GM19238 (cell line): Measurements from ENCODE around the gene NT5C2.
A peak's percentile ranks its signal among the peaks of the same experiment; 100 is the strongest.

Source experiments
- DNase-seq: peaks from one replicate; pipeline ENCODE4 v3.0.0; 2011; ENCODE audit warnings: low spot score; ENCODE audit not compliant: insufficient read length

NT5C2 gene

DNA sequence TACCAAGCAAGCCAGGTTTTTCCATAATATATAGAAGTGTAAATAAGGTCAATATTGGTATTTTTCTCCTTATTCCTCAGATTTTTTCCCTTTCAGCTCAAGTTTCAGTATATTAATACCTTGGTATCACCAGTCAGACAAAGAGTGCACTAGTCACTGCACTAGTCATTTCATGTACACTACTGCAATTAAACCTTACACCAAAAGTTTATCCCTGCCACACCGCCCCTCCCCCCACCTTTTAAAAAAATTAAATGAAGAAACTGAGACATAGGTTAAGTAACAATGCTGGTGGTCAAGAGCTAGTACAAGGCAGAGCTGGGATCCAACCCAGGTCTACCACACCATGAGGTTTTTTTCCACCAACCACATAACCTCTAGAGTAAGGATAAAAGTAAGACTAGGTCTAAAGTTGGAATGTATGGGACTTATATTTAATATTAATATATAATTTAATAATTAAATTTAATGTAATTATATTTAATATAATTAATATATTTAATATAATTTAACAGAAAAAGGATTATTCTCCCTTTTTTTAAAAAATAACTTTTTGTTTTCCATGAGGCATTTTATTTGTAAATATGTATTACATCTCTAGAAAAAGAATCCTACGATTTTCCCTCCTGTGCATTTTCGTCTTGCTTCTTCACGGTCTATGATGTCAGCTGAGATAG, 68.5 kb downstream of the NT5C2 start:
- no peak for DNase-seq

DNA sequence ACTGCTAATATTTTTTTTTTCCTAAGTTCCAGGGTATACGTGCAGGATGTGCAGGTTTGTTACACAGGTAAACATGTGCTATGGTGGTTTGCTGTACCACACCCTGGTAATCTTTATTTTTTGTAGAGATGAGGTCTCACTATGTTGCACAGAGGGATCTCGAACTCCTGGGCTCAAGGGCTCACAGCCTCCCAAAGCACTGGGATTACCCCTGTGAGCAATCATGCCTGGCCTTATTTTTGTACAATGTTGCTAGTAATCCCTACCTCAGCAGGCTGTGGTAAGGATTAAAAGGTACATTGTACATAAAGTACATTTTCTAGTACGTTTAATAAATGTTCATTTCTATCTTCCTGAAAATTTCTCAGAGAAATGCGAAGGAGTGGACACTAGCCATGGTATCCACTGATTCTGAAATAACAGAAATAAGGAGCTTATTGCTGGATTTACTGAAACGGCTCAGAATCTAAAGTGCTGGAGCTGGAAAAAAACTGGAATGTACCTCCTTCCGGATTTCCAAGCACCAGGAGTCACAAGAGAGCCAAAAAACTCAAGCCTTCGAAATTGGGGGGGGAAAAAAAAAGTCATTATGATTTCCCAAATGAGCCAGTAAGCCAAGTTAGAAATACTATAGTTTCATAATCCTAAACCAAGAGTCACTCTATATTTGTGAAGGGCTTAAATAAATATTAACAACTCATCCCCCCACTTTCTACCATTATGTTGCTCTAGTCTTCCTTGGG, 69.6 kb downstream of the NT5C2 start:
- DNase-seq, result no peak

DNA sequence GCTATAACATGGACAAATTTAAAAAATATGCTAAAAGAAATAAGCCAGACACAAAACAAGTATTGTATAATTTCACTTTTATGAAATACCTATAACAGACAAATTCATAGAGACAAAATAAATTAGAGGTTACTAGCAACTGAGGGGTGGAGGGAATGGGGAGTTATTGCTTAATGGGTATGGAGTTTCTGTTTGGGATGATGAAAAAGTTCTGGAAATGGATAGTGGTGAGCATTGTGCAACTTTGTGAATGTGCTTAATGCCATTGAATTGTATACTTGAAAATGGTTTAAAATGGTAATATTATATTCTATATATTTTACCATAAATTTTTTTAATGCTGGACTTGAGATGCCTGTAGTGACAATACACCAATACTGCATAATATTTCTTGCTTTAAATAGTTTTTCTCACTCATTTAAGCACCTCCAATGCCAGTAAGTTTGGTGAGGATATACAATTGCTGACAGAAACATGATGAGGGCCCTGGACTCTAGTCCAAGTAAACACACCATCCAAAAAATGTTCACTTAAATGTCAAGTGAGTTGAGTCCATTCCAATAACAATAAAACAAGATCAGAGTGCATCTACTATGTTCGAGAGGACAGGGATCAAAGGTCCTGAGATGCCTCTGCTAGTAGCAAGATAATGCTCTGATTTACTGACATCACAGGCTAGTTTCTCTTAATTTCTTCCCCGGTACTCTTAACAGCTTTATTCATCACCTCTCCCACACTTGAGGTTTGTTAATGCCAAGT, 71.9 kb downstream of the NT5C2 start:
- no peak for DNase-seq

DNA sequence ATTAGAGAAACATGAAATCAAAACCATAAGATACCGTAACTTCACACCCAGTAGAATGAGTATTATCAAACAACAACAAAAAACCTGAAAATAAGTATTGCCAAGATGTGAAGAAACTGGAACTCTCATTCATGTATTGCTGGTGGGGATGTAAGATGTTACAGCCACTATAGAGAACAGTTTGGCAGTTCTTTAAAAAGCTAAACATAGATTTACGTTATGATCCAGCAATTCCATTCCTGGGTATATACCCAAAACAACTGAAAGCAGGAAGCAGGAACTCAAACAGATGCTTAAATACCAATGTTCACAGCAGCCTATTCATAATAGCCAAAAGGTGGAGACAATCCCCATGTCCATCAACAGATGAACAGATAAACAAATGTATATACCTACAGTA, 72.5 kb downstream of the NT5C2 start:
- no peak for DNase-seq

DNA sequence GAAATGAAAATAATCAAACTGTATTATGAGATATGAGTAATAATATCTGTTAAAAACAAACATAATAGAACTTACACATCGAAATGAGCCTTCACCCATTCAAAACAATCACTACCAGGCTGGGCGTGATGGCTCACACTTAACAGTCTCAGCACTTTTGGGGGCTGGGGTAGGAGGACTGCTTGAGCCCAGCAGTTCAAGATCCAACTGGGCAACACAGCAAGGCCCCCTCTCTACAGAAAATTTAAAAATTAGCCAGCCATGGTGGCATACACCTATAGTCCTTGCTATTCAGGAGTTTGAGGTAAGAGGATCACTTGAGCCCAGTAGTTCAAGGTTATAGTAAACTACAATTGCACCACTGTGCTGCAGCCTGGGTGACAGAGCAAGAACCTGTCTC, 75.8 kb downstream of the NT5C2 start:
- no peak for DNase-seq

DNA sequence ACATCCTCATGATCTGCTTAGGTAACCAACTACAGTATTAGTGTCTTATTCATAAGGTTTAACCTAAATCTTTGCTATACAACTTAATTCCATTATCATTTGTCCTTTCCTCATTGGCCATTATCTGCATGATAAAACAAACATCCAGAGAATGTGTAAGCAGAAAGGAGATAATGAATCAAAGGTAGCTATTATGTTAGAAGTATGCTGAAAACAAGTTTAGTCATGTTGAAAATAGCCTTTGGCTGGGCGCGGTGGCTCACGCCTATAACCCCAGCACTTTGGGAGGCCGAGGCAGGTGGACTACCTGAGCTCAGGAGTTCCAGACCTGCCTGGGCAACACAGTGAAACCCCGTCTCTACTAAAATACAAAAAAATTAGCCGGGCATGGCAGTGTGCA, 78.2 kb downstream of the NT5C2 start:
- DNase-seq, result no peak

DNA sequence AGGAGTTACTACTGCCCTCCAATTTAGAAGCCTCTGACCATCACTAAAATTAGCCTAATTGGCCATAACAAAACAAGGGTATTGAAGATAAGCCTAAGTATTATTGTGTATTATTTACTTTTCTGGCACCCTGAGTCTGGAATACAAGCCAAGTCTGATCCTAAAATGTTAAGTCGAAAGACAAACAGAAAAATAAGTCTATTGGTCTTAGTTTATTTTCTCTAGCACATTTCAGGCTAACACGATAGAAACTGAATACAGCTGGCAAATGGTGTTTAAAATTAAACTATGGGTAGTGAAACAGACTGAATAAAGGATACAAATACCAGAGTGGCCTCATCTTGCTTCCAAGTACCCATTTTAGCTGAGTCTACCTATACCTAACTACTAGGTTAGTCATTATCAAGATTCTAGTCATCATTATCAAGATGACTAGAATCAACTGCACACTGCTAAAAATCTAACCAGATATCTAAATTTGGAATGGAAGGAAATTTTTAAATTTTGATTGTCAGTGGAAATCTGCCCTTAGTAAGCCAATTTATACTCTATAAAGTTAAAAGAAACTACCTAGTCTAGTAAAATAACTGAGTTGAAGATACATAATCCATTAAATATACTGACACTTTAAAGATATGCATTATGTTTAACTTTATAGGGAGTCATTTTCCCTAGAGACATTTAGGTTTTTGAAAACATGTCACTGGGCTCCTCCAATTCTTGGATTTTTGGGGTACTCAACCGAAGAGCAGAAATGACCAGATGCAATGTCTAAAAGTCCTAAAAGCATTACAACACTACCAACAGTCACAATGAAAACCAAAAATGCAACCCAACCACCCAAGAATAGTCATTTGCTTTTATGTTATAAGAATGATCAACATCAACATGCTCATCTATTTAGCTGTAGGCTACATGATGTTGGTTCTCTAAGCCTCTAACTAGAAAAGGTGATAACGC, 80.9 kb downstream of the NT5C2 start:
- no peak for DNase-seq

DNA sequence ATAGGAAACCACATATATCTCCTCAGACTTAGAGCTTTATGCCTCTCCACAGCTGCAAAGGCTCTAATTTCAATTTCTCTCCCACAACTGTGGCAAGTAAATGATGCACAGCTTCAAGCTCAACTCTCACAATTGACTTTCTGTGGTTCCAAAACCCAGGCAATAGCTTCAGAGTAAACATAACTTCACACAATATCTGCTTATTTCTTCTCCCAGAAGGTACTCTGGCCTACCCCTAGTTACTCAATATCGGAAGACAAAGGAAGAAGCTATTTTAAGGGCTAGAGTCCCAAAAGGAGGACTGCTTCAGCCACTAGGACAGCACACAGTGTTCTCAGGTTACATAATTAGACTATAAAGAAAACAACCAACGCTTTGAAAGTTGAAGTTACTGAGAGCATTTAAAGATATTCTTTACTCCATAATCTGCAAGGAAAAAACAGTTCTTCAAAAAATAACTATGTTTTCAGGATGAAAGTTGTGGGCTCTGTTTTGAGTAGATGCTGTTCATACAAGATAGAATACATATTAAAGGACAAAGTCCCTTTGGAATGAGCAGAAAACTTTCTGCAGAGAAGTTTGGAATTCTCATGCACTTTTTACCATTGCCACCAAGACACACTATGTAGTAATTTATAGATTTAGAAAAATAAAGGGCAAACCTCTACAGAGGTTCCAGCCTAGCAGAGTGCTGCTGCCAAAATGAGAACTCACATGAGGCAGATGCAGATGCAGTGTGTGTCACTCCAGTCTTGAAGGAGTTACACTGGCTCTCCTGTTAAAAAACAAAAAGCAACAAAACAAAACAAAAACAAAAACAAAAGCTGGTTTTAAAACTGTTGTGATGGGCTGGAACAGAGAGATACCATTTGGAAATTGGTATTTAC, 81.8 kb downstream of the NT5C2 start:
- peak; percentile 20 for DNase-seq

DNA sequence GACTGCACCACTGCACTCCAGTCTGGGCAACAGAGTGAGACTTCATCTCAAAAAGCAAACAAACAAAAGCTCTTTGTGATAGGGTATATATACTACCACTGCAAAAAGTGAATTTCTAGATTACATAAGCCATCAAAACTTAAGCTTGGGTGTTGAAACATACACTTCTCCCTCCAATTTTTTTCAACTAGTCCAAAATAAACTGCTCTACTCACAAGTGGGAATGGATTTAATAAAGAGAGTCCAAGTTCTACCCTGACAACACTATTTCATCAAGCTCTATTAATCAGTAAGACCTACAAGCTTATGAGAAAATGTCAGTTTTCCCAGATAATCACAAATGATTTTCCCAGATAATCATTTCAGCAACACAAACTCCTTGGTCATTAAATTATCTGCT, 82.7 kb downstream of the NT5C2 start:
- no peak for DNase-seq

DNA sequence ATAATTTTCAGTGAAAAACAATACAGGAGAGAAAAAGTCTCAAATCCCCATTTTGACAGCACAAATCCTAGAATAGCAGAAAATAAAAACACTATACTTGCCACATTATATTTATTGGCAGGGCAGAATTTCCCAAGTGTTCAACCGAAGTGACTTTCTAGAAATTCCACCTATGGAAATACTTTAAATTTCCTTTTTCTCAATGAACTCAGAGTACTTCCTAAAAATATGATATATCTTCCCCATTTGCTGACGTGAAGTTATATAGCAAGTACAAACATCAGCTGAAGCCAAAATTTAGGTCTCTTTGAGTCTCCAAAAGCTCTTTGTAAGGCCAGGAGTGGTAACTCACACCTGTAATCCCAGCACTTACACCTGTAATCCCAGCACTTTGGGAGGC, 83.3 kb downstream of the NT5C2 start:
- DNase-seq, result no peak

DNA sequence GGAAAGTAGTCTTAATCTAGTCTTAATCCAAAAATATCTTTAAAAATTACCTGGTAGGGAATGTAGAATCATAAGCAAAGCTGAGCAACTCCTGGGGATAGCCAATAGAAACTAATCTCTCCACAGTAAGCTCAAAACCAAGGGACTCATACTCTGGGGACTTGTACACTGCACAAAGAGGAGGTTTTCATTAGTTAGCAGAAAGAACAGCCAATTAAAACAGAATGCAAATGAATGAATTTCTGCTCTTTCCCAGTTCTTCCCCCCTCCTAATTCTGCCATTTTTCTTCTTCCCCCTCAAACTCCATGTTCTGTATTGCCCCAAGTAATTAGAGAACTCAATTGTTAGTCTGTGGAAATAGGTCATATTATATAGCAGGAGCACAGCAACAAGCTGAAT, 86.5 kb downstream of the NT5C2 start:
- no peak for DNase-seq

DNA sequence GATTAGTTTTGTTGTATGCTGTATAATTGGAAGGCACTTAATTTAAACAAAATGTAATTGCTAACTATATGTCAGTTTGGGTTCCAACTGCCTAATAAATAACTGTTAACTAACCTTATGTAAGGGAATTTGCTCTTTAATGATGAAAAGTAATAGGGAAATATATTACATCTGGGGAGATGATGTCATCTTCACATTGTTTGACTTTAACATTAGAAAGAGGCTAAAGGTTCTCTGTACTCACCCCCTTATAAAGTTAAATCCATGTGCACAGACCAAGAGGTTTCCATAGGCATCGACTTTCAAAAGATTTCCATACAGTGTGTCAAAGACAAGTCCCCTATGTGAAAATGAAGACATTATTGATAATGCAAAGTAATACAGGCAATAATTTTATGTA, 87.6 kb downstream of the NT5C2 start:
- no peak for DNase-seq

DNA sequence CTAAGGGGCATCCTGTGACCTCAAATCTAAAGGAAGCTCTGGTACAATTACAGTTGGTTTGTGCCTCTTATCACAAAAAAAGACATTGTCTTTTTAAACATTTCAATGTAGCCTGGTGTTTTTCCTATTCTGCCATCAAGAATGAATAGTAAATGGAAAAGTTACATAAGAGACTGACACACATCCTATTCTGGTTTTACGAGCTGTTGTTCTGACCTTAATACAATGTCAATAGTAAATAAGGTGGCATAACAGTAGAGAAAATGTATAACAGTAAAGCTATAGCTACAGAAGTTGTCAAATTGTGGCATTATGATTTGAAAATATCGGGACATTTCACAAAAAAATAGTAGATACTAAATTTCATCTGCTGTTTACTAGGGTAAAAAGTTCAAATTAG, 88.4 kb downstream of the NT5C2 start:
- no peak for DNase-seq

DNA sequence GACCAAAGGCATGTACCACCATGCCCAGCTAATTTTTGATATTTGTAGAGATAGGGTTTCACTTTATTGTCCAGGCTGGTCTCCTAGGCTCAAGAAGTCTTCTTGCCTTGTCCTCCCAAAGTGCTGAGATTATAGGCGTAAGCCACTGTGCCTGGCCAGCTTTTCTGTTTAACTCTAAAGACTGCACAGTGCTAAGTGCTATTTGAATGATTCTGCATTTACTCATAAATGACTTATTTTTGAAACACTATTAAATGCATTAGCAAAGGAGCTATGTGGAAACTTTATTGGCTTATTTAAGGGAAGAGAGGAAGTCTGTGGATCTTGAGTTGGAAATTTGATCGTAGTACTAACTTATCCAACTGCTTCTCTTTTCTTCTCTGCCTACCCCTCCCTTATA, 89.1 kb downstream of the NT5C2 start:
- DNase-seq, result no peak

DNA sequence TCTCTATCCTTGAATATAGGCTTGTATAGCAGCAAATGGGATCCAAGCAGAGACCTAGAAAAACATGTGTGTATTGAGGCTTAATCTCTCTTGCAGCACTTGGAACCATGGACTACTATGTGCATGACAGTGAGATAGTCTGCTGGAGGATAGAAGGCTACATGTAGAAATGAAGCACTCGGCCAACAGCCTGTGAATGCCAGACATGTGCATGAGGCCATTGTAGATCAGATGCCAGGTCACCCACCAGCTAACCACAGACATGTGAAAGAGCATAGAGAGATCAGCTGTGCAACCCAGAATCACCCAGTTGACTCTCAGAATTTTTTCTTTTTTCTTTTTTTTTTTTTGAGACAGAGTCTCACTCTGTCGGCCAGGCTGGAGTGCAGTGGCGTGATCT, 90.9 kb downstream of the NT5C2 start:
- DNase-seq, result no peak

DNA sequence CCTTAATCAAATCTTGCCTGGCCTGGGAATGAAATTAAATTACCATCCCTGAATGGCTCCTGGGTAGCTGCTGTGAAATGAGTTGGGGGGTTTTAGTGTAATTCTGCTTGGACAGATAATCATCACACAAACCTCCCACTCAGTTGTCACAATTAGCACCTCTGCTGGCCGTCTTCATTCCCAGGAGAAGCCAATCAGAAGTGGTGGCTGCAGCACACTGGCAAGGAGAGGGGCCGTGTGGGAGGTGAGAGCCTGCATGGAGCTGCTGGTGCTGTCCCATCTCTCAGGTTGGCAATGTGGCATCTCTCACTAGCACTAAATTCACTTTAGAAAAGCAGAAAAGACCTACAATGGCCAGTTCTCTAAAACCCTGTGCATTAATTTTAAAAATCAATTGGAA, 92.5 kb downstream of the NT5C2 start:
- DNase-seq, result no peak

DNA sequence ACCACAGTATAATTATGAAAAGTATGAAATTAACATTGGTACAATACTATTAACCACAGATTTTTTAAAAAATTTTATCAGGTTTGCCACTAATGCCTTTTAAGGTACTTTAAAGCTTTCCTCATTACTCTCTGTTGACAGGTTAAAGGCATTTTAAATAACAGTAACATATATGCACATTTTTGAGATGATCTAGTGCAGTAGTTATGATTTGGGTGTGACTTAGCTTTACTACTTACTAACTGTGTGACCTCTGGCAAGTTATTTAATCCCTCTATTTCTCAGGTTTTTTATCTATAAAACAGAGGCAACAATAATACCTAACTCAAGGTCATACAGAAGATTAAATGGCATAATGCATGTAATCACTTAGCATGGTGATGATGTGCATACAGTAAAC, 94.8 kb downstream of the NT5C2 start:
- no peak for DNase-seq

DNA sequence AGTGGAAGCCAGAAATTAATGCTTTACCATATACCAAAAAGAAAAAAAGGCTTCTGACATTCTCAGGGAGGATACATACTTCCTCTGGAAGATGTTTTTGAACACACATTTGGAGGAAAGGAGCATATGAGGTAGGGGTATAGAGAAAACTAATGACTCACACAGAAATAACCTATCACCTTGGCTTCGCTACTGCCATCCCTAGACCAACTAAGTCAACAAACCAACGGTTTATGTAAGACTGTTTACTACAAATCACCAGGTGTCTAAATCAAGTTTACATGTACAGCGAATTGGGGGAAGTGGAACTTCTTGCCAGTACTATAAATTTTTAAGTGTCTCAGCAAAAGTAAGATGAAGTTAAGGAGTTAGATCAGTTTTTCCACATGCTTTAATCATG, 96.9 kb downstream of the NT5C2 start:
- no peak for DNase-seq

DNA sequence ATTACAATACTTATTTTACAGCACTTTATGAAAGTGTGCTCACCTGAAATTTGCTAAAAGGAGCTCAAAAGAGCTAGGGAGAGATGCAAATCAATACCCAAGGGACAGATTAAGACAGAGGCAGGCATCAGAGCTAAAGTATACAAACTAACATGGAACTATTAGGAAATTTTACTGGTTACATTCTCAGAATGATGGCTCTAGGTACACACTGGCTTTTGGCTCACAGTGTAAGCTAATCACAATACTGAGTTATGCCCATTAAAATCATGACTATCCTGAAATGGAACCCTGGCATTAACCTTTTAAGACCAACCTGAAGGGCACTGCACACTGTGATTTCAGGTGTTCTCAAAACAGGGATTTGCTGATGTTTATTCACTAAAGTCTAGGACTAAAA, 98.1 kb downstream of the NT5C2 start:
- no peak for DNase-seq

DNA sequence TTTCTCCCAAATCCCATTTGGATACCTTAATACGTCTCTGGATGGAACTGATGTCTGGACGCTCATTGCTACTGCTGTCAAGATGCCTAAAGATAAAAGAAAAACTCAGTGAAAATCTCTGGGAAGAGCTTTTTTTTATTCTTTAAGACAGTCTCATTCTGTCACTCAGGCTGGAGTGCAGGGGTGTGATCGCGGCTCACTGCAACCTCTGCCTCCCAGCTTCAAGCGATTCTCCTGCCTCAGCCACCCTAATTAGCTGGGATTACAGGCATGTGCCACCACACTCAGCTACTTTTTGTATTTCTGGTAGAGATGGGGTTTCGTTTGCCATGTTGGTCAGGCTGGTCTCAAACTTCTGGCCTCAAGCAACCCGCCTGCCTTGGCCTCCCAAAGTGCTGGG, 102.2 kb downstream of the NT5C2 start:
- DNase-seq, result no peak
